Activated CD4-positive, alpha-beta memory T cell treated with anti-CD3 and anti-CD28 coated beads for 36 hours (primary cell): Measurements from ENCODE around the gene ZNF609. TPM values are rescaled to one million over a fixed set of nuclear protein-coding genes. Genes with fewer than 3 reads are reported as not detected.
A peak's percentile ranks its signal among the peaks of the same experiment; 100 is the strongest.

Experiments used
- CTCF ChIA-PET: fragments of 350-600 bp; sonication (Branson Sonifier 250); formaldehyde crosslinking; loops from one replicate; lab custom pipeline; 2021; ENCODE audit warnings: antibody characterized with exemption, inconsistent platforms; lab: Charles Lee
- POLR2A ChIA-PET: fragments of 350-600 bp; sonication (Branson Sonifier 250); formaldehyde crosslinking; loops from one replicate; lab custom pipeline; 2021; ENCODE audit warnings: antibody characterized with exemption; lab: Charles Lee
- DNase-seq: peaks from one replicate; pipeline ENCODE4 v3.0.0-alpha.2; 2020
- H3K27ac Mint-ChIP-seq: one replicate; pipeline ENCODE4 v1.8.0; 2021; ENCODE audit warnings: mixed read lengths
- H3K27me3 Mint-ChIP-seq: one replicate; pipeline ENCODE4 v1.8.0; 2021; ENCODE audit warnings: mixed read lengths
- H3K36me3 Mint-ChIP-seq: one replicate; pipeline ENCODE4 v1.8.0; 2021; ENCODE audit warnings: mixed read lengths
- H3K4me1 Mint-ChIP-seq: one replicate; pipeline ENCODE4 v1.8.0; 2021; ENCODE audit warnings: low read depth, mixed read lengths
- H3K4me3 Mint-ChIP-seq: one replicate; pipeline ENCODE4 v1.8.0; 2021; ENCODE audit warnings: mild to moderate bottlenecking, mixed read lengths
- H3K9me3 Mint-ChIP-seq: one replicate; pipeline ENCODE4 v1.8.0; 2021; ENCODE audit warnings: mixed read lengths
- intact Hi-C: fragments of 100-400 bp; cut with micrococcal nuclease; formaldehyde crosslinking; loops from one replicate; pipeline ENCODE4 v1.15.1; 2023
- total RNA-seq, 2 experiments: library from RNA; stranded (reverse); gene quantifications; one replicate each; pipeline ENCODE4 v1.2.3, GENCODE V29; 2021

Gene ZNF609
- total RNA-seq, 2 experiments from 2014 or later: 38.5 to 38.7 TPM

DNA sequence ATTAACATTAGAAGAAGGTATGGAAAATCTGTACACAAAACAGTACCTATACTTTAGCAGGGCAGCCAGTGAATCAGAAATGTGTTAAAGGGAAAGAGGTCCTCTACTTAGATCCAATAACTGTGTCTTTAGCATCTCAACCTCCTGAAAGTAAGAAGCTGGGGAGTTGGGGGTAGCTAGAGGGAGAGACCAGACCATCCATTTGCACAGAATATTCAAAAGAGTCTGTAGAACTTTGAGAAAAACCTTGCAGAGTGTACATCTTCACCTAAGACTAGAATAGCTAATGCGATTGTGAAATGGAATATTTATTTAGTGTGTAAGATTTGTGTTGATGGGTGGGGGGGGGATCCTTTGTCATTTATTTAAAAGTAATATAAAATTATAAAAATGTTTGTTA is 190.2 kb downstream of the ZNF609 start:
- ChIA-PET CTCF (interaction anchor here (1.1 to 3.1 kb wide), 4 partner anchors 16 to 223 kb away, joined by 4 to 29 read pairs (median 4); no protein-coding TSS in a partner anchor), POLR2A (interaction anchor here (0.7 to 1.5 kb wide), 3 partner anchors 16 to 492 kb away, joined by 4 to 7 read pairs (median 5); partner anchors contain the start of gene TRIP4)
- no peaks in the 10 kb centered on the region for H3K9me3 Mint-ChIP-seq
- no peak for DNase-seq
- H3K4me1 Mint-ChIP-seq: peaks cover 40% of the 10 kb centered on the region
- no peaks in the 10 kb centered on the region for H3K27me3 Mint-ChIP-seq
- H3K27ac Mint-ChIP-seq: no peak overlapping the region
- intact Hi-C loops: loop anchor here (2.0 to 5.0 kb wide), 2 partner anchors 16 to 223 kb away; no protein-coding TSS in a partner anchor
- no peak overlapping the region for H3K4me3 Mint-ChIP-seq
- peaks cover under 1% of the 10 kb centered on the region for H3K36me3 Mint-ChIP-seq

DNA sequence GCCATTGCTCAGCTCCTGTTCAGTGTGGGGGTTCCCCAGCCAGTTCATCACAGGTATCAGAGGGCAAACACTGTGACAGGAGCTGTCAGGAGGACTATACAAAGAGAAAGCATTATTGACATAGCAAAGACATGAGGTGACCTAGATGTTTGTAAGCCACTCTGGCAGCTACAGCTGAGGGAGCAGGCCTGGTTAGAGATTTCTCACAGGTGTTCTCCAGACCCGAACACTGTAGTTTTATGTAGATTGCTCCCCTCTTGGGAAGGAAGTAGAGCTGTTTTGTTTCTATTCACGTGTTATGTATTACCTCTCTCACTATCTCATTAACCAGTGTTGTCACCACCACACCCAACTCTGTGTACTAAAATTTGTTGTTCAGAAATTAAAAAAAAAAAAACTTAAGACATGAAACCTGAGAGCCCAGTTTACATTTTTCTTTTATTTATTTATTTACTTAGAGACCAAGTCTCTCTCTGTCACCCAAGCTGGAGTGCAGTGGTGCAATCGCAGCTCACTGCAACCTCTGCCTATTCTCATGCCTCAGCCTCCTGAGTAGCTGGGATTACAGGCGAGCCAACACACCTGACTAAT is 191.3 kb downstream of the ZNF609 start:
- Mint-ChIP-seq H3K9me3 (no peaks in the 10 kb centered on the region), H3K36me3 (no peaks in the 10 kb centered on the region), H3K27me3 (no peaks in the 10 kb centered on the region), H3K4me3 (no peak overlapping the region), H3K4me1 (peaks cover 40% of the 10 kb centered on the region), H3K27ac (peak overlapping the region; percentile 26)
- peak; percentile 57 for DNase-seq
- ChIA-PET CTCF (interaction anchor here (1.0 to 3.1 kb wide), 7 partner anchors 9 to 264 kb away, joined by 3 to 29 read pairs (median 4); partner anchors contain the start of gene TRIP4), POLR2A (interaction anchor here (0.5 to 1.5 kb wide), 3 partner anchors 17 to 272 kb away, joined by 3 to 7 read pairs (median 4); partner anchors contain the start of gene TRIP4)
- intact Hi-C loops: loop anchor here (2.0 to 5.0 kb wide), 2 partner anchors 17 to 224 kb away; no protein-coding TSS in a partner anchor

DNA sequence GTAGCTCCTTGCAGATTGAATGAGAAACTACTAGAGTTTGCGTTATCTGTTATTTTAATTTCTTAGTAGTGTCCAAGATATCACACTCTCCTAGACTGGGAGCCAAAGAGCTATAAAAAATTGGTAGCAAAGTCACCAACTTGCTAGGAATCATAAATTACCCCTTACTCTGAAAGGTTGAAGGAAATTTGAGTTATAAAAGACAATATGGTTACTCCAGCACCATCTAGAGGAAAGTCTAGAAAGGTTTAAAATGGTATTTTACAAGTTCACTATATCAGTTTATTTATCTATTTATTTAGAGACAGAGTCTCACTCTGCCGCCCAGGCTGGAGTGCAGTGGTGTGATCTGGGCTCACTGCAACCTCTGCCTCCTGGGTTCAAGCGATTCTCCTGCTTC is 193.4 kb downstream of the ZNF609 start:
- no peak overlapping the region for H3K27ac Mint-ChIP-seq
- H3K9me3 Mint-ChIP-seq: no peaks in the 10 kb centered on the region
- H3K4me3 Mint-ChIP-seq: no peak overlapping the region
- ChIA-PET POLR2A (no interaction called here), CTCF (interaction anchor here (0.6 to 3.1 kb wide), 22 partner anchors 10 to 309 kb away, joined by 3 to 29 read pairs (median 4); partner anchors contain the start of gene TRIP4)
- H3K27me3 Mint-ChIP-seq: no peaks in the 10 kb centered on the region
- intact Hi-C loops: loop anchor here (5.0 kb wide), 1 partner anchor 226 kb away; no protein-coding TSS in a partner anchor
- peaks cover 4% of the 10 kb centered on the region for H3K36me3 Mint-ChIP-seq
- DNase-seq: no peak
- H3K4me1 Mint-ChIP-seq: peaks cover 35% of the 10 kb centered on the region

DNA sequence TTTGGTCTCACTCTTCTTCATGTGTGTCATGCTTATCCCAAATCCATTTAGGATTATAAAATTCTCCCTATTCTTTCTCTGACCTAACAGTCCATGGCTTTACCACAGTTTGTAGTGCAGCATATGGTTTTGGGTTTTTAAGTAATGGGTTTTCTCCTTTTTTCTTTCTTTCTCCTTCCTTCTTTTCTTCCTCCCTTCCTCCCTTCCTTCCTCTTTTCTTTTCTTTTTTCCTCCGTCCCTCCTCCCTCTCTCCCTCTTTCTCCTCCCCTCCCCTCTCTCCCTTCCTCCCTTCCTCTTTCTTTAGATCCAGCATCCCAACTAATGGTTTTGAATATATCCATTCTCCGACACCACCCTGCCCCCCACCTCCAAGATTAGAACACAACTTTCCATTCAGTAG is 196.1 kb downstream of the ZNF609 start:
- H3K9me3 Mint-ChIP-seq: no peaks in the 10 kb centered on the region
- H3K4me3 Mint-ChIP-seq: no peak overlapping the region
- H3K27ac Mint-ChIP-seq: no peak overlapping the region
- H3K4me1 Mint-ChIP-seq: peaks cover 18% of the 10 kb centered on the region
- POLR2A ChIA-PET: no interaction called here
- H3K27me3 Mint-ChIP-seq: no peaks in the 10 kb centered on the region
- CTCF ChIA-PET: no interaction called here
- intact Hi-C loops: no loop called here
- DNase-seq: no peak
- H3K36me3 Mint-ChIP-seq: peaks cover 4% of the 10 kb centered on the region

DNA sequence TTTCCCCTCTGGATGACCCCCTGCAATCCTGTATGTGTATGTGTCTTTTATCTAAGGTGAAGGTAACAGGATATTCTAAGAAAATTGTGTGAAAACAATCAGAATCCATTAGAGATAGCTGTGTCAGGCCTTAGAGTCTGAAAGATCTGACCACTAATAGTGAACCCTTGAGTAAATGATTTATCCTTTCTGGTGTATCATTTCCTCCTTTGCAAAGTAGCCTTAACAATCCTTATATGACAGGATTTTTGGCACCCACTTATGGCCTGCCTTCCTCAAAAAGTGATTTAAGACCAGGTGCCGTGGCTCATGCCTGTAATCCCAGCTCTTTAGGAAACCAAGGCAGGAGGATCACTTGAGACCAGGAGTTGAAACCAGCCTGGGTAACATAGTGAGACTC is 204.8 kb downstream of the ZNF609 start:
- Mint-ChIP-seq H3K4me3 (no peak overlapping the region), H3K9me3 (no peaks in the 10 kb centered on the region), H3K27ac (no peak overlapping the region), H3K36me3 (no peaks in the 10 kb centered on the region), H3K27me3 (no peaks in the 10 kb centered on the region), H3K4me1 (no peaks in the 10 kb centered on the region)
- ChIA-PET CTCF (interaction anchor here (1.7 kb wide), 1 partner anchor 12 kb away, joined by 5 read pairs; no protein-coding TSS in a partner anchor), POLR2A (no interaction called here)
- intact Hi-C loops: no loop called here
- no peak for DNase-seq

DNA sequence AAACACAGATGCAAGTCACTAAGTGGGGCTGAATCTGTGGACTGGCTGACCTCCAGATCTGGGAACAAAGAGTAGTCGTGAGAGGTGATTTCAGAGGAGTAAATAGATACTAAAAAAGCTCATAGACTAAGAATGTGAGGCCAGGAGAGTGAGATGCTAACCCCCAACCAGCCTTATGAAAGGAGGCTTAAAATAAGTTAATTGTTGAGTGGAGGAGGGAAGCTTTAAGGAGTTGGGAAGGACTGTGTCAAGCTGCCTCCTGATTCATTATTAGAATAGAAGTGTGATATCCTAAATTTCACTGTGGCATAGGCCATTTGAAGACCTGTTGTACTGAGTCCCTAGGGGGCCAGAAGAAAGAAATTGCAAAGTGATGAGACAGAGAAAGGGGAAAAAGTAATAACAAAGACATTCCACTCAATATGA is 207.4 kb downstream of the ZNF609 start:
- Mint-ChIP-seq H3K27me3 (no peaks in the 10 kb centered on the region), H3K27ac (no peak overlapping the region)

DNA sequence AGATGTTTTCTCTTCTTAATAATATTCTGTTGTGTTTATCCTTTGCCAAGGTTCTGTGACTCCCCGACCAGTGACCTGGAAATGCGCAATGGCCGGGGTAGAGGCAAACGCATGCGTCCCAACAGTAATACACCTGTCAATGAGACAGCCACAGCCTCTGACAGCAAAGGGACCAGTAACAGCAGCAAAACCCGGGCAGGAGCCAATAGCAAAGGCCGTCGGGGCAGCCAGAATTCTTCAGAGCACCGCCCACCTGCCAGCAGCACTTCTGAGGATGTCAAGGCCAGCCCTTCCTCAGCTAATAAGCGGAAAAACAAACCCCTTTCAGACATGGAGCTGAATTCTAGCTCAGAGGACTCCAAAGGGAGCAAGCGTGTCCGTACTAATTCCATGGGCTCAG is 213.5 kb downstream of the ZNF609 start:
- H3K4me3 Mint-ChIP-seq: no peak overlapping the region
- DNase-seq: no peak
- peaks cover 2% of the 10 kb centered on the region for H3K4me1 Mint-ChIP-seq
- CTCF ChIA-PET: interaction anchor here (1.4 kb wide), 1 partner anchor 54 kb away, joined by 7 read pairs; no protein-coding TSS in a partner anchor
- no peaks in the 10 kb centered on the region for H3K9me3 Mint-ChIP-seq
- POLR2A ChIA-PET: no interaction called here
- H3K27ac Mint-ChIP-seq: no peak overlapping the region
- H3K27me3 Mint-ChIP-seq: no peaks in the 10 kb centered on the region
- peaks cover 16% of the 10 kb centered on the region for H3K36me3 Mint-ChIP-seq
- intact Hi-C loops: no loop called here

More for the DNA sequence above, 207.4 kb downstream of the ZNF609 start:
- Mint-ChIP-seq H3K4me3 (no peak overlapping the region), H3K9me3 (no peaks in the 10 kb centered on the region), H3K36me3 (no peaks in the 10 kb centered on the region), H3K4me1 (no peaks in the 10 kb centered on the region)
- intact Hi-C loops: no loop called here
- ChIA-PET CTCF (no interaction called here), POLR2A (no interaction called here)
- no peak for DNase-seq

DNA sequence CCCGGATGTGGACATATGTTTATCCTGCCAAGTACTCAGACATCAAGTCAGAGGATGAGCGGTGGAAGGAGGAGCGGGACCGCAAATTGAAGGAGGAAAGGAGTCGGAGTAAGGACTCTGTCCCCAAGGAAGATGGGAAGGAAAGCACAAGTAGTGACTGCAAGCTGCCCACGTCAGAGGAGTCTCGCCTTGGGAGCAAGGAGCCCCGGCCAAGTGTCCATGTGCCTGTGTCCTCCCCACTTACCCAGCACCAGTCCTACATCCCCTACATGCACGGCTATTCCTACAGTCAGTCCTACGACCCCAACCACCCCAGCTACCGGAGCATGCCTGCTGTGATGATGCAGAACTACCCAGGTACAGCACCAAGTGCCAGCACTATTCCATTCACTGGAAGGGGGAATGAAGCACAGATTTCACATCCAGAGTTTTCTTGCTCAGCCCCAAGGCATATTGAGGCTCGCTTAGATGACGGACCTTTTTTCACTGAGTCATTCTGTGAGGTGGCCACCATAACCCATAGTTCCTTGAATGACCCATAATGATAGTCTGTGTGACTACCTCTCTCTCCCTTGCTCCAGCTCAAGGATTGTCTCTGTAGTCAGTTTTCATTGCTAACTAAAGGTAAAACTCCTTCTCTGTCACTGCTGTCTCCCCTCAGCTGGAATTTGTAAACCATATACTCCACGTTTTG is 217.9 kb downstream of the ZNF609 start:
- H3K27me3 Mint-ChIP-seq: no peaks in the 10 kb centered on the region
- peaks cover 31% of the 10 kb centered on the region for H3K36me3 Mint-ChIP-seq
- POLR2A ChIA-PET: no interaction called here
- H3K4me1 Mint-ChIP-seq: peaks cover 2% of the 10 kb centered on the region
- CTCF ChIA-PET: interaction anchor here (0.8 to 3.0 kb wide), 3 partner anchors 25 to 132 kb away, joined by 3 to 16 read pairs (median 3); no protein-coding TSS in a partner anchor
- H3K27ac Mint-ChIP-seq: peak overlapping the region; percentile 12
- intact Hi-C loops: no loop called here
- H3K4me3 Mint-ChIP-seq: no peak overlapping the region
- H3K9me3 Mint-ChIP-seq: no peaks in the 10 kb centered on the region
- no peak for DNase-seq

DNA sequence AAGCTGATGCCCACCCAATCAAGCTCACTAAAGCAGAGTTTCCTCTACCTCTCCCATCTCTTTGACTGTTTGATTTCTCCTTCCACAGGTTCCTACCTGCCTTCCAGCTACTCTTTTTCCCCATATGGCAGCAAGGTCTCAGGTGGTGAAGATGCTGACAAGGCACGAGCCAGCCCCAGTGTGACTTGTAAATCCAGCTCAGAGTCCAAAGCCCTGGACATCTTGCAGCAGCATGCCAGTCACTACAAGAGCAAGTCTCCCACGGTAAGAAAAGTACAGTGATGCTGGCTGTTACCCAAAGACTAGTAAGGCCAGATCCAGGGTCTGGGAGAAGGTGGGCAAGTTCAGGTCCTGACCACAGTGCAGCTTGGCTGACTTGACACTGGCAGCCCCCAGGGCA is 219.7 kb downstream of the ZNF609 start:
- Mint-ChIP-seq H3K36me3 (peaks cover 23% of the 10 kb centered on the region), H3K4me1 (no peaks in the 10 kb centered on the region), H3K27me3 (no peaks in the 10 kb centered on the region), H3K27ac (no peak overlapping the region), H3K9me3 (no peaks in the 10 kb centered on the region), H3K4me3 (no peak overlapping the region)
- intact Hi-C loops: no loop called here
- ChIA-PET CTCF (interaction anchor here (1.0 to 3.0 kb wide), 4 partner anchors 48 to 253 kb away, joined by 3 to 16 read pairs (median 4); no protein-coding TSS in a partner anchor), POLR2A (no interaction called here)
- DNase-seq: no peak

DNA sequence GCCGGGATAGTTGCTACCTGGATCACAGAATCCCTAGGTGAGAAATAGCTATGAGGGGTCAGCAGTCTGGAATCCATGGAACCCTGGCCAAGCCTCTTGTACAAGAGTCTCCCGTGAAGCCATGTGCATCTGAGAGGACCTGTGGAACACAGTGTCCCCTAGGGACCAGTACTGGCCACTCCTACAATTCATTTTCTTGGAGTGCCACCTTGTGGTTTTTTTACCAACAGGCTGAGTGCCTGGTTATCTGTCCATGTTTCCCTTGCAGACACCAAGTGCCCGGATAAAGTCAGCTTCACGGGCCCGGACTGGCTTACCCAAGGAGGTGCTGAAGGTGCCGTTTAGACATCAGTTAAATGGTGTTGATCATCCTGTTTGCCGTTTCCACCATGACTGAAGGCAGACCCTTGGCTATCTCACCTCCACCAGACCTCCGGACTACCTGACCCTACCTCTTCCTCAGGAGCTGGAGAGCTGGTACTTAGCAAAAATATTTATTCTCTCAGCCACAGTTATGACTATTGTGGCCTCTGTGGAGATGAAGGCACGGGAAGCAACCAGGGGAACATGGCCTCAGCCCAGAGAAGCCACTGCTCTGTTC is 221.1 kb downstream of the ZNF609 start:
- Mint-ChIP-seq H3K27ac (no peak overlapping the region), H3K4me3 (no peak overlapping the region), H3K27me3 (no peaks in the 10 kb centered on the region), H3K9me3 (no peaks in the 10 kb centered on the region), H3K36me3 (peaks cover 21% of the 10 kb centered on the region), H3K4me1 (peaks cover 2% of the 10 kb centered on the region)
- DNase-seq: peak; percentile 20
- CTCF ChIA-PET: interaction anchor here (10.8 kb wide), 1 partner anchor 49 kb away, joined by 285 read pairs; no protein-coding TSS in a partner anchor
- intact Hi-C loops: loop anchor here (1.0 kb wide), 1 partner anchor 254 kb away; no protein-coding TSS in a partner anchor
- POLR2A ChIA-PET: no interaction called here

DNA sequence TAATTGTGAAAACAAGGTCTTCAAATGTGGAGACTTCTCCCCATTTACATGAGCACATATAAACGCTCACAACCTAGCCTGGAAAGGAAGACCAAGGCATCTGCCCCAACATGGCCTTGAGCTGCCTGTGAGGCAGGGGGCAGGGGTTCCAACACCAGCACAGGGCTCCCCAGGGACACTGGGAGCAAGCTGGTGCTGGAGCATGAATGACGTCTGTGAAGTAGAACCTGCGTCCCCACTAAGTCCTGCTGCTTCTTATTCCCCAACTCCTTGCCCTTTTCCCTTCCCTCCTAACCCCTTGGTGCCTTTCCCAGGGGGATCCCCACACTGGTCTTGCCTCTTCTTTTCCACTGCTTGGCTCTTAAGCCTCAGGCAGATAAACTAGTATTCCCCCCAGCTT is 221.9 kb downstream of the ZNF609 start:
- CTCF ChIA-PET: interaction anchor here (0.7 to 10.8 kb wide), 2 partner anchors 28 to 49 kb away, joined by 3 to 285 read pairs; no protein-coding TSS in a partner anchor
- H3K27me3 Mint-ChIP-seq: no peaks in the 10 kb centered on the region
- H3K9me3 Mint-ChIP-seq: no peaks in the 10 kb centered on the region
- H3K36me3 Mint-ChIP-seq: peaks cover 25% of the 10 kb centered on the region
- POLR2A ChIA-PET: no interaction called here
- DNase-seq: no peak
- H3K4me1 Mint-ChIP-seq: peaks cover 2% of the 10 kb centered on the region
- H3K27ac Mint-ChIP-seq: no peak overlapping the region
- no peak overlapping the region for H3K4me3 Mint-ChIP-seq
- intact Hi-C loops: no loop called here
